HL-60 (cell line): ENCODE data around the gene ELOVL6.

Experiments used
- DNase-seq, 2 experiments: peaks; one replicate each; pipeline ENCODE4 v3.0.0-alpha.2; 2010 to 2020; ENCODE audit warnings: low read depth in 1 of 2, low spot score in 1 of 2
- H3K27ac ChIP-seq: fragments of 250-450 bp; sonication (Bioruptor Pico); replicated peaks from 2 replicates; pipeline ENCODE4 v1.5.1; 2020; ENCODE audit warnings: mild to moderate bottlenecking, moderate library complexity
- H3K27me3 ChIP-seq: fragments of 250-450 bp; sonication (Bioruptor Pico); 2 replicates; pipeline ENCODE4 v1.5.1; 2021; ENCODE audit warnings: mild to moderate bottlenecking, moderate library complexity; ENCODE audit not compliant: insufficient read depth, poor library complexity, severe bottlenecking
- H3K4me3 ChIP-seq: replicated peaks from 2 replicates; pipeline ENCODE4 v1.5.1; 2011; ENCODE audit warnings: mild to moderate bottlenecking, control low read depth, low read length; ENCODE audit not compliant: insufficient read depth
- GABPA ChIP-seq: IDR thresholded peaks from 2 replicates; pipeline ENCODE4 v1.6.1; 2012; ENCODE audit warnings: low read depth
- POLR2AphosphoS5 ChIP-seq: IDR thresholded peaks from 2 replicates; pipeline ENCODE4 v1.6.1; 2012; ENCODE audit warnings: low read depth
- SPI1 ChIP-seq: IDR thresholded peaks from 2 replicates; pipeline ENCODE4 v1.6.1; 2012; ENCODE audit warnings: low read depth, mild to moderate bottlenecking, borderline replicate concordance
- TF ChIP-seq, protein P1 (sequence below): IDR thresholded peaks from 2 replicates; pipeline ENCODE4 v1.6.1; 2012; ENCODE audit warnings: low read depth; ENCODE audit not compliant: insufficient replicate concordance
- TF ChIP-seq, protein P2 (sequence below): IDR thresholded peaks from one replicate; pipeline ENCODE4 v1.5.1; 2011; ENCODE audit warnings: low read length, control low read depth, inconsistent platforms; ENCODE audit not compliant: insufficient read depth

Gene ELOVL6

DNA sequence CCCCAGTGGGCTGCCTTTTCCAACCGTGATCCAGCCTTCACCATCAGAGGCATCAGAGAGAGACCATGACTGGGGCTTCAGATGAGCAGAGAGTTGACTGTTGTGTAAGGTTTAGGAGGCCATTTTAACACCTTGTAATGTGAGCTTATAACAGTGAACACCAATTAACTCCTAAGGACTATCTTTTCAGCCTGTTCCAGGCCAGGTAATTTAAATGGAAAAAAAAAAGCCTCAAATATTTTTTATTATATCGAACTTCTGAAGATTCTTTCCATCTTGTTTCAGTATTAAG lies 13.3 kb upstream of the ELOVL6 start:
- no peak for TF ChIP-seq POLR2AphosphoS5
- no peak for TF ChIP-seq GABPA
- TF ChIP-seq, protein P1, sequence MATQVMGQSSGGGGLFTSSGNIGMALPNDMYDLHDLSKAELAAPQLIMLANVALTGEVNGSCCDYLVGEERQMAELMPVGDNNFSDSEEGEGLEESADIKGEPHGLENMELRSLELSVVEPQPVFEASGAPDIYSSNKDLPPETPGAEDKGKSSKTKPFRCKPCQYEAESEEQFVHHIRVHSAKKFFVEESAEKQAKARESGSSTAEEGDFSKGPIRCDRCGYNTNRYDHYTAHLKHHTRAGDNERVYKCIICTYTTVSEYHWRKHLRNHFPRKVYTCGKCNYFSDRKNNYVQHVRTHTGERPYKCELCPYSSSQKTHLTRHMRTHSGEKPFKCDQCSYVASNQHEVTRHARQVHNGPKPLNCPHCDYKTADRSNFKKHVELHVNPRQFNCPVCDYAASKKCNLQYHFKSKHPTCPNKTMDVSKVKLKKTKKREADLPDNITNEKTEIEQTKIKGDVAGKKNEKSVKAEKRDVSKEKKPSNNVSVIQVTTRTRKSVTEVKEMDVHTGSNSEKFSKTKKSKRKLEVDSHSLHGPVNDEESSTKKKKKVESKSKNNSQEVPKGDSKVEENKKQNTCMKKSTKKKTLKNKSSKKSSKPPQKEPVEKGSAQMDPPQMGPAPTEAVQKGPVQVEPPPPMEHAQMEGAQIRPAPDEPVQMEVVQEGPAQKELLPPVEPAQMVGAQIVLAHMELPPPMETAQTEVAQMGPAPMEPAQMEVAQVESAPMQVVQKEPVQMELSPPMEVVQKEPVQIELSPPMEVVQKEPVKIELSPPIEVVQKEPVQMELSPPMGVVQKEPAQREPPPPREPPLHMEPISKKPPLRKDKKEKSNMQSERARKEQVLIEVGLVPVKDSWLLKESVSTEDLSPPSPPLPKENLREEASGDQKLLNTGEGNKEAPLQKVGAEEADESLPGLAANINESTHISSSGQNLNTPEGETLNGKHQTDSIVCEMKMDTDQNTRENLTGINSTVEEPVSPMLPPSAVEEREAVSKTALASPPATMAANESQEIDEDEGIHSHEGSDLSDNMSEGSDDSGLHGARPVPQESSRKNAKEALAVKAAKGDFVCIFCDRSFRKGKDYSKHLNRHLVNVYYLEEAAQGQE = no peak
- no peak overlapping the region for H3K27ac ChIP-seq
- no peak for DNase-seq
- no peaks in the 10 kb centered on the region for H3K27me3 ChIP-seq
- no peak overlapping the region for H3K4me3 ChIP-seq

DNA sequence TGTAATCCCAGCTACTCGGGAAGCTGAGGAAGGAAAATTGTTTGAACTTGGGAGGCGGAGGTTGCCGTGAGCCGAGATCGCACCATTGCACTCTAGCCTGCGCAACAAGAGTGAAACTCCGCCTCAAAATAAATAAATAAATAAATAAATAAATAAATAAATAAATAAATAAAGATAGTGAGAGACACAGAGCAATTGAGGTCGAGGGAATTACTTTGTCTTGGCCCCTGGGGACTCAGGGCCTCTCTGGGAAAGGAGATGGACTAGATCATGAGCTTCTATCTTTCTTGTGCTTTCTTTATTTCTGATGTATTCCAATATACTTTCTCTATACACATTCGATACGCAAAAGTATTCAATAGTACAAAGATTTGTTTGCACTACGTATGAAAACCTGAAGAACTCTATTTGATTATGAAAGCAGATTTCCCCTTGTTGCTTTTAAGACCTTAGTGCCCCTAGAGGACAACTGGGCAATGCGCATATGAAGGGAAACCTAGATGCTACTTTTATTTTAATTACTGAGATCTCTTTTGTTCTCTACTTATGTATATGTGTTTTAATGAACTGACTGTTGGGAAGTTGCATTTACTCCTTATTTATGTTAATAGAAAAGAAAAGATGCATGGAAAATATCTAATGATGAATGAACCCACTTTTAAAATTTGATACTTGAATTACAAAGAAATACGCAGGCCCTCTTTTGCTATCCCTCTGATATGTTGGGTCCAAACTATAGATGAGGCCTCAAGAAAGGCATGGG lies 12.8 kb upstream of the ELOVL6 start:
- no peak overlapping the region for H3K27ac ChIP-seq
- DNase-seq = no peak
- TF ChIP-seq SPI1 (no peak), POLR2AphosphoS5 (no peak), GABPA (no peak)
- TF ChIP-seq, protein P1 = no peak
- TF ChIP-seq, protein P2, sequence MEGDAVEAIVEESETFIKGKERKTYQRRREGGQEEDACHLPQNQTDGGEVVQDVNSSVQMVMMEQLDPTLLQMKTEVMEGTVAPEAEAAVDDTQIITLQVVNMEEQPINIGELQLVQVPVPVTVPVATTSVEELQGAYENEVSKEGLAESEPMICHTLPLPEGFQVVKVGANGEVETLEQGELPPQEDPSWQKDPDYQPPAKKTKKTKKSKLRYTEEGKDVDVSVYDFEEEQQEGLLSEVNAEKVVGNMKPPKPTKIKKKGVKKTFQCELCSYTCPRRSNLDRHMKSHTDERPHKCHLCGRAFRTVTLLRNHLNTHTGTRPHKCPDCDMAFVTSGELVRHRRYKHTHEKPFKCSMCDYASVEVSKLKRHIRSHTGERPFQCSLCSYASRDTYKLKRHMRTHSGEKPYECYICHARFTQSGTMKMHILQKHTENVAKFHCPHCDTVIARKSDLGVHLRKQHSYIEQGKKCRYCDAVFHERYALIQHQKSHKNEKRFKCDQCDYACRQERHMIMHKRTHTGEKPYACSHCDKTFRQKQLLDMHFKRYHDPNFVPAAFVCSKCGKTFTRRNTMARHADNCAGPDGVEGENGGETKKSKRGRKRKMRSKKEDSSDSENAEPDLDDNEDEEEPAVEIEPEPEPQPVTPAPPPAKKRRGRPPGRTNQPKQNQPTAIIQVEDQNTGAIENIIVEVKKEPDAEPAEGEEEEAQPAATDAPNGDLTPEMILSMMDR = peak; percentile 77
- no peak overlapping the region for H3K4me3 ChIP-seq
- H3K27me3 ChIP-seq = no peaks in the 10 kb centered on the region

DNA sequence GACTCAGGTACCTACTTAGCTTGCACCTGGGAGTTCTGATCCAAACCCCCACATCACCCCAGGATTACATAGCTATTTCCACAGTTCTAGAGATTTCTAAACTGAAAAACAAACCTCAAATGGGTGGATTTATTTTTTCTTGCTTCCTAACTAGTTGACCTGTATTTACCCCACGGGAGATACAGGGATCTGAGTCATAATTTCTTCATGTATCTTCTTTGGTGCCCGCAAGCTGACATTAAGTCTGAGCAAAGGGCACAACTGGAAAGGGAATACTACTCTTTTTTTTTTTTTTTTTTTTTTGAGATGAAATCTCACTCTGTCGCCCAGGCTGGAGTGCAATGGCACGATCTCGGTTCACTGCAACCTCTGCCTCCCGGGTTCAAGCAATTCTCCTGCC lies 10.0 kb upstream of the ELOVL6 start:
- H3K27ac ChIP-seq = no peak overlapping the region
- DNase-seq = no peak
- H3K4me3 ChIP-seq = no peak overlapping the region
- no peaks in the 10 kb centered on the region for H3K27me3 ChIP-seq
- TF ChIP-seq, protein P1 = no peak
- TF ChIP-seq POLR2AphosphoS5 = no peak
- TF ChIP-seq GABPA = no peak
- no peak for TF ChIP-seq SPI1
- TF ChIP-seq, protein P2 = no peak
